Measurements from ENCODE around the gene IL32. TPM values are rescaled to one million over a fixed set of nuclear protein-coding genes. Genes with fewer than 3 reads are reported as not detected.

IL32 gene
- total and polyA plus RNA-seq, 12 donors: 23.4 to 204 (median 47.0) TPM

- intact Hi-C loops (cut with DNase I): loop anchor here in 9 of 10 donors (1.0 to 10.0 kb wide), 13 partner anchors 28 to 108 kb away; partner anchors contain the start of genes ZNF205 (in 2 of the 9) and ZSCAN10 (in 1 of the 9)
- WGBS, 2 donors: 0 to 1% methylated on average over 58 to 67 of the region's 67 CpGs
- TF ChIP-seq, protein P1, sequence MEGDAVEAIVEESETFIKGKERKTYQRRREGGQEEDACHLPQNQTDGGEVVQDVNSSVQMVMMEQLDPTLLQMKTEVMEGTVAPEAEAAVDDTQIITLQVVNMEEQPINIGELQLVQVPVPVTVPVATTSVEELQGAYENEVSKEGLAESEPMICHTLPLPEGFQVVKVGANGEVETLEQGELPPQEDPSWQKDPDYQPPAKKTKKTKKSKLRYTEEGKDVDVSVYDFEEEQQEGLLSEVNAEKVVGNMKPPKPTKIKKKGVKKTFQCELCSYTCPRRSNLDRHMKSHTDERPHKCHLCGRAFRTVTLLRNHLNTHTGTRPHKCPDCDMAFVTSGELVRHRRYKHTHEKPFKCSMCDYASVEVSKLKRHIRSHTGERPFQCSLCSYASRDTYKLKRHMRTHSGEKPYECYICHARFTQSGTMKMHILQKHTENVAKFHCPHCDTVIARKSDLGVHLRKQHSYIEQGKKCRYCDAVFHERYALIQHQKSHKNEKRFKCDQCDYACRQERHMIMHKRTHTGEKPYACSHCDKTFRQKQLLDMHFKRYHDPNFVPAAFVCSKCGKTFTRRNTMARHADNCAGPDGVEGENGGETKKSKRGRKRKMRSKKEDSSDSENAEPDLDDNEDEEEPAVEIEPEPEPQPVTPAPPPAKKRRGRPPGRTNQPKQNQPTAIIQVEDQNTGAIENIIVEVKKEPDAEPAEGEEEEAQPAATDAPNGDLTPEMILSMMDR (IDR thresholded peaks at IDR 0.05): peak; percentile 92 to 99 (median 96)
- peak overlapping the region; percentile 46 to 95 (median 86) for H3K4me3 ChIP-seq
- H3K36me3 ChIP-seq: peaks cover 0 to 15% (median 0%) of the 10 kb centered on the region in 9 donors
- H3K9me3 ChIP-seq: no peaks in the 10 kb centered on the region
- peaks cover 7 to 71% (median 22%) of the 10 kb centered on the region in 9 donors for H3K4me1 ChIP-seq
- no peaks in the 10 kb centered on the region for H3K27me3 ChIP-seq
- DNase-seq: peak; percentile 92 to 94
- H3K27ac ChIP-seq: peak overlapping the region; percentile 14 to 97 (median 90)
- peak; percentile 93 to 96 (median 94) for ATAC-seq
These were observed 6.3 kb upstream of the IL32 start for GRCh38 chr16:3059041-3059722.

- 52 to 57% methylated on average over 9 of the region's 9 CpGs for WGBS, 2 donors
- DNase-seq (no peak), ATAC-seq (peak in 1 of 8 donors; percentile 3)
- no peaks in the 10 kb centered on the region for H3K27me3 ChIP-seq
- peak overlapping the region; percentile 14 to 97 (median 90) for H3K27ac ChIP-seq
- intact Hi-C loops (cut with DNase I): loop anchor here (1.0 to 10.0 kb wide), 16 partner anchors 27 to 108 kb away; partner anchors contain the start of genes ZSCAN10 (in 3 of the 10) and ZNF205 (in 2 of the 10)
- peaks cover 7 to 75% (median 28%) of the 10 kb centered on the region in 9 donors for H3K4me1 ChIP-seq
- H3K36me3 ChIP-seq: peaks cover 0 to 15% (median 0%) of the 10 kb centered on the region in 9 donors
- H3K9me3 ChIP-seq: no peaks in the 10 kb centered on the region
- H3K4me3 ChIP-seq: peak overlapping the region in 9 of 10 donors; percentile 75 to 95 (median 88)
- TF ChIP-seq, protein P1 (IDR thresholded peaks at IDR 0.05): no peak
These were observed 5.7 kb upstream of the IL32 start for GRCh38 chr16:3059723-3060242.

DNA sequence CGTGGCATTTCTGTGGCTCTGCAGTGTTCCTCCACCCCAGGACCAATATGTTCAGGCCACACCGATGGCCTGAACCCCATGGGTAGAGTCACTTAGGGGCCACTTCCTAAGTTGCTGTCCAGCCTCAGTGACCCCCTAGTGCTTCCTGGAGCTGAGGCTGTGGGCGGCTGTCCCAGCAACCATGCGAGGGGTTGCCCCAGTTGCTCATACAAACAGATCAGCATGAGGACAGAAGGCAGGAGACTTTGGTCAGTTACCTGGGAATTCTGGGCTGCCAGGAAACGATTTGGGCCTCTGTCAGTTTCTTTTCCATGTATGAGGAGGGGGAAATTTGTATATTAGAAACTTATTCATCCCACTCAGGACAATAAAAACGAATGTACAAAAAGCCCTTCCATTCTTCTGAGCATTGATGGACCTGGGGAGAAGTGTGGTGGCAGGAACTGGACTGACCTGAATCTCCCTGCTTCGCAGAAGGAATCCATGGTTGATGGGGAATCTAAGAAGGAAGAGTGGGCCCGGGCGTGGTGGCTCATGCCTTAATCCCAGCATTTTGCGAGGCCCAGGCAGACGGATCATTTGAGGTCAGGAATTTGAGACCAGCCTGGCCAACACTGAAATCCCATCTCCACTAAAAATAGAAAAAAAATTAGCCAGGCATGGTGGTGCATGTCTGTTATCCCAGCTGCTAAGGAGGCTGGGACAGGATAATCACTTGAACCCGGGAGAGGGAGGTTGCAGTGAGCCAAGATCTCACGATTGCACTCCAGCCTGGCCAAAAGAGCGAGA, 4.9 kb upstream of the IL32 start:
- H3K27ac ChIP-seq: peak overlapping the region in 8 of 10 donors; percentile 78 to 97 (median 91)
- H3K27me3 ChIP-seq: no peaks in the 10 kb centered on the region
- WGBS, 2 donors: 64 to 67% methylated on average over 14 of the region's 14 CpGs
- peaks cover 0 to 15% (median 0%) of the 10 kb centered on the region in 9 donors for H3K36me3 ChIP-seq
- TF ChIP-seq, protein P1 (IDR thresholded peaks at IDR 0.05): no peak
- DNase-seq (no peak), ATAC-seq (no peak)
- intact Hi-C loops (cut with DNase I): loop anchor here in 5 of 10 donors (5.0 kb wide), 4 partner anchors 37 to 72 kb away; partner anchors contain the start of gene ZSCAN10 (in 2 of the 5)
- no peak overlapping the region for H3K4me3 ChIP-seq
- peaks cover 7 to 75% (median 29%) of the 10 kb centered on the region in 9 donors for H3K4me1 ChIP-seq
- H3K9me3 ChIP-seq: no peaks in the 10 kb centered on the region

DNA sequence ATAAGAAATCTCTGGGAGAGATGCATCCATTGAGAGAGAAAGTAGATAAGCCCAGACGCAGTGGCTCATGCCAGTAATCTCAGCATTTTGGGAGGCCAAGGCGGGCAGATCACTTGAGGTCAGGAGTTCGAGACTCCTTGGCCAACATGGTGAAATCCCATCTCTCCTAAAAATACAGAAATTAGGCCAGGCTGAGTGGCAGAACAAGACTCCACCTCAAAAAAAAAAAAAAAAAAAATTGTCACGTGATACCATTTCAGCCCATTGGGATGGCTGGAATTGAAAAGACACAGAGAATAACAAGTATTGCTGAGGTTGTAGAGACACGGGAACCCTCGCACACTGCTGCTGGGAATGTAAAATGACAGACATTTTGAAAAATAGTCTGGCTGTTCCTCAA, 2.9 kb upstream of the IL32 start:
- intact Hi-C loops (cut with DNase I): loop anchor here in 5 of 10 donors (5.0 kb wide), 4 partner anchors 35 to 70 kb away; partner anchors contain the start of gene ZSCAN10 (in 2 of the 5)
- 85 to 90% methylated on average over 6 of the region's 6 CpGs for WGBS, 2 donors
- Histone ChIP-seq H3K27ac (no peak overlapping the region), H3K4me1 (peaks cover 10 to 64% (median 29%) of the 10 kb centered on the region in 9 donors), H3K9me3 (no peaks in the 10 kb centered on the region), H3K36me3 (peaks cover 0 to 6% (median 0%) of the 10 kb centered on the region in 9 donors), H3K4me3 (no peak overlapping the region), H3K27me3 (no peaks in the 10 kb centered on the region)
- no peak for DNase-seq
- TF ChIP-seq, protein P1 (IDR thresholded peaks at IDR 0.05): no peak
- no peak for ATAC-seq

Measured in heart right ventricle (tissue), 16 donors.